ENCODE results near the gene PHF12.

The PHF12 gene

DNA sequence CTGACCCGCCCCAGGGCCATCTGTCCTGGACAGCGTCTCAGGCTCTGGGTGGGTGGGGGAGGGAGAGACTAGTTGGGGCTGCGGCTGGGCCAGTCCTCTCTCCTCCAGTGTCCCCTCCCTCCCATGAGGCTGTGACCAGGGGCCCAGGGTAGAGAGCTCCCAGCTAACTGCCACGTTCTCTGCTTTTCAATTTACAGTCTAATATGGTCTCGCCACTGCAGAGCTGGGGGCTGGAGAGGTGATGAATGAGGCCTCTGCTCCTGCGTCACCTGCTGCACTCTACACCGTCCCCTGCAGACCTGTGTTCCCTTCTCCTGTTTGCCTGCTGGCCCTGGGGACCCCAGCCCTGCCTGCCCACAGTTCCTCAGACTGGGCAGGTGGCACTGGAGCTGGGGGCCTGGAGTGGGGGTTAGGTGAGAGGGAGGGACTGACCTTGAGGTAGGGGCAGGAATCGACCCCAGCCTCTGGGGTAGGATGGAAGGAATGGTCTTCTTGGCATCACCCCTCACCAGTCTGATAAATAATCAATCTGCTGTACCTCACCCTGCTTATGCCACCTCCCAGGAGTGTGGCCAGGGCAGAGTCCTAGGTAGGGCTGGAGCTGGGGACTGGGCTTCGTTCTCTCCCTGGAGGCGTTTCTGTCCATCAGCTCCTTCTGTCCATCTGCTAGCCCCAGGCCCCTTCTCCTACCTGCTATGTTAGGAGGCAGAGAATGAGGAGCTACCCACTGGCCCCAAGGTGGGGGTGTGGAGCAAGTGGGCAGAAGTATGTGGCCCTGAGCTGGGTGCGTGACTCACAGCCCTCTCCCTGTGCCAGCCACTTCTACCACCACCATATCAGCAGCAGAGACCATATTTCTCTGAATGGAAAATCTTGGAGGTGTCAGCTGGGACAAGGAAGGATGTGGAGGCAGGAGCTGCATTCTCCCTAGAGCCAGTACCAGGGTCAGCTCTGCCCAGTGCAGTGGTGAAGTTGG lies 41.6 kb upstream of the PHF12 start:
- TF ChIP-seq EZH2phosphoT487 (conservative IDR thresholded peaks at IDR 0.05; ENCODE audit: low read length), result no peak
- TF ChIP-seq, protein P1, sequence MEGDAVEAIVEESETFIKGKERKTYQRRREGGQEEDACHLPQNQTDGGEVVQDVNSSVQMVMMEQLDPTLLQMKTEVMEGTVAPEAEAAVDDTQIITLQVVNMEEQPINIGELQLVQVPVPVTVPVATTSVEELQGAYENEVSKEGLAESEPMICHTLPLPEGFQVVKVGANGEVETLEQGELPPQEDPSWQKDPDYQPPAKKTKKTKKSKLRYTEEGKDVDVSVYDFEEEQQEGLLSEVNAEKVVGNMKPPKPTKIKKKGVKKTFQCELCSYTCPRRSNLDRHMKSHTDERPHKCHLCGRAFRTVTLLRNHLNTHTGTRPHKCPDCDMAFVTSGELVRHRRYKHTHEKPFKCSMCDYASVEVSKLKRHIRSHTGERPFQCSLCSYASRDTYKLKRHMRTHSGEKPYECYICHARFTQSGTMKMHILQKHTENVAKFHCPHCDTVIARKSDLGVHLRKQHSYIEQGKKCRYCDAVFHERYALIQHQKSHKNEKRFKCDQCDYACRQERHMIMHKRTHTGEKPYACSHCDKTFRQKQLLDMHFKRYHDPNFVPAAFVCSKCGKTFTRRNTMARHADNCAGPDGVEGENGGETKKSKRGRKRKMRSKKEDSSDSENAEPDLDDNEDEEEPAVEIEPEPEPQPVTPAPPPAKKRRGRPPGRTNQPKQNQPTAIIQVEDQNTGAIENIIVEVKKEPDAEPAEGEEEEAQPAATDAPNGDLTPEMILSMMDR (IDR thresholded peaks at IDR 0.05; ENCODE audit: insufficient read depth, low read length, poor library complexity, severe bottlenecking), result no peak
- Histone ChIP-seq H3F3A (ENCODE audit: insufficient read depth) (no peaks in the 10 kb centered on the region), H3K4me2 (ENCODE audit: low read depth, low read length, poor library complexity, severe bottlenecking) (no peak overlapping the region), H3K36me3 (ENCODE audit: low read length) (no peaks in the 10 kb centered on the region), H3K27ac (ENCODE audit: low read depth, low read length) (no peak overlapping the region), H3K4me3 (ENCODE audit: insufficient read depth, low read length, poor library complexity, severe bottlenecking) (no peak overlapping the region), H3K9me2 (replicated peaks; ENCODE audit: insufficient read depth, low read length) (no peaks in the 10 kb centered on the region), H3K9ac (ENCODE audit: low read length) (no peak overlapping the region), H3K27me3 (ENCODE audit: low read length) (no peaks in the 10 kb centered on the region), H2AFZ (ENCODE audit: low read depth, low read length, severe bottlenecking) (no peak overlapping the region), H4K20me1 (ENCODE audit: low read depth, low read length) (no peaks in the 10 kb centered on the region), H3K9me3 (ENCODE audit: insufficient read depth, low read length) (no peaks in the 10 kb centered on the region), H3K79me2 (ENCODE audit: insufficient read depth, low read length) (no peaks in the 10 kb centered on the region)

DNA sequence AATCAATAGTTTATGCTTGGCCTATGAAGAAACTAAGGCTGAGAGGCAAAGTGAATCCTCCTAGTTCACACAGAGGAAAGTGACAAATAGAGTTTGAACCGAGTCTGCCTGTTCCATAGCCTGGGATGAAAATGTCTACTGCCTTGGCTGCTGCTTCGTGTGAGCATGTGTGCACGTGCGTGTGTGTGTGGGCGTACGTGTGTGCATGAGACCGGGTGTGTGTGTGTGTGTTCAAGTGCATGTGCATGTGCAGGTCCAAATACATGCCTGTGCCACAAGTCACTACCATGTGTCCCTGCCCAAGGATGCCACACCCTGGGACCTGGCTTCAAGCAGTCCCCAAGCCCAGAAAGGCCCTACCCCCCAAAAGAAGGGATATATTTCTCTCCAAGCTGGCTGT lies 40.9 kb upstream of the PHF12 start:
- H3K79me2 ChIP-seq (ENCODE audit: insufficient read depth, low read length), result no peaks in the 10 kb centered on the region
- no peaks in the 10 kb centered on the region for H3K9me3 ChIP-seq (ENCODE audit: insufficient read depth, low read length)
- no peaks in the 10 kb centered on the region for H3K9me2 ChIP-seq (replicated peaks; ENCODE audit: insufficient read depth, low read length)
- no peaks in the 10 kb centered on the region for H3F3A ChIP-seq (ENCODE audit: insufficient read depth)
- no peaks in the 10 kb centered on the region for H3K36me3 ChIP-seq (ENCODE audit: low read length)
- H2AFZ ChIP-seq (ENCODE audit: low read depth, low read length, severe bottlenecking), result no peak overlapping the region
- H3K9ac ChIP-seq (ENCODE audit: low read length), result no peak overlapping the region
- H3K4me3 ChIP-seq (ENCODE audit: insufficient read depth, low read length, poor library complexity, severe bottlenecking), result no peak overlapping the region
- H3K27me3 ChIP-seq (ENCODE audit: low read length), result no peaks in the 10 kb centered on the region
- TF ChIP-seq, protein P1 (IDR thresholded peaks at IDR 0.05; ENCODE audit: insufficient read depth, low read length, poor library complexity, severe bottlenecking), result no peak
- TF ChIP-seq EZH2phosphoT487 (conservative IDR thresholded peaks at IDR 0.05; ENCODE audit: low read length), result no peak
- H3K4me2 ChIP-seq (ENCODE audit: low read depth, low read length, poor library complexity, severe bottlenecking), result no peak overlapping the region
- H3K27ac ChIP-seq (ENCODE audit: low read depth, low read length), result no peak overlapping the region
- no peaks in the 10 kb centered on the region for H4K20me1 ChIP-seq (ENCODE audit: low read depth, low read length)

DNA sequence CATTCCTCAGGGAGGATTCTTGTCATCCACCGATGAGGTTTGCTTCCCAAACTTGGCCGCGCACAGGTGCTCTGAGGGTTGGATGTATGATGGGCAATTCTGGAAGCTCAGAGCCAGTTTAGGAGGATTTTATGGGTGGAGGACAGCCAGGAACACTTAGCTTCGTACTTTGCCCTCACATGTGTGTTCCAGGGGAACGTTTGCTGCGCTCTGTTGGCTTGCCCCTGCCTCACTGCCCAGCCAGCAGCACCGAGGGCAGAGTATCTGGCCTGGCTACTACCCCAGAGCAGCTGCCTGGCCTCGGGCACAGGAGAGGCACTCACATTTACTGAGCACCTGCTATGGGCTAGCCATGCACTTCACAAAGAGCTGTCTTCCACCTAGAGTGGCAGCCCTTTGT lies 40.5 kb upstream of the PHF12 start:
- no peak overlapping the region for H3K9ac ChIP-seq (ENCODE audit: low read length)
- H4K20me1 ChIP-seq (ENCODE audit: low read depth, low read length), result no peaks in the 10 kb centered on the region
- no peak overlapping the region for H3K4me3 ChIP-seq (ENCODE audit: insufficient read depth, low read length, poor library complexity, severe bottlenecking)
- no peaks in the 10 kb centered on the region for H3K79me2 ChIP-seq (ENCODE audit: insufficient read depth, low read length)
- no peaks in the 10 kb centered on the region for H3K9me2 ChIP-seq (replicated peaks; ENCODE audit: insufficient read depth, low read length)
- no peaks in the 10 kb centered on the region for H3K9me3 ChIP-seq (ENCODE audit: insufficient read depth, low read length)
- H3K27ac ChIP-seq (ENCODE audit: low read depth, low read length), result no peak overlapping the region
- no peak overlapping the region for H3K4me2 ChIP-seq (ENCODE audit: low read depth, low read length, poor library complexity, severe bottlenecking)
- no peaks in the 10 kb centered on the region for H3K27me3 ChIP-seq (ENCODE audit: low read length)
- no peaks in the 10 kb centered on the region for H3K36me3 ChIP-seq (ENCODE audit: low read length)
- no peak overlapping the region for H2AFZ ChIP-seq (ENCODE audit: low read depth, low read length, severe bottlenecking)
- TF ChIP-seq, protein P1 (IDR thresholded peaks at IDR 0.05; ENCODE audit: insufficient read depth, low read length, poor library complexity, severe bottlenecking), result no peak
- TF ChIP-seq EZH2phosphoT487 (conservative IDR thresholded peaks at IDR 0.05; ENCODE audit: low read length), result no peak
- H3F3A ChIP-seq (ENCODE audit: insufficient read depth), result no peaks in the 10 kb centered on the region
